NCI-H128 (cell line): ENCODE measurements around the gene FAM229B.

Experiments
- DNase-seq: peaks from one replicate; lab custom pipeline; 2025; ENCODE audit not compliant: unreplicated experiment; lab: John Stamatoyannopoulos, UW

Gene FAM229B

DNA sequence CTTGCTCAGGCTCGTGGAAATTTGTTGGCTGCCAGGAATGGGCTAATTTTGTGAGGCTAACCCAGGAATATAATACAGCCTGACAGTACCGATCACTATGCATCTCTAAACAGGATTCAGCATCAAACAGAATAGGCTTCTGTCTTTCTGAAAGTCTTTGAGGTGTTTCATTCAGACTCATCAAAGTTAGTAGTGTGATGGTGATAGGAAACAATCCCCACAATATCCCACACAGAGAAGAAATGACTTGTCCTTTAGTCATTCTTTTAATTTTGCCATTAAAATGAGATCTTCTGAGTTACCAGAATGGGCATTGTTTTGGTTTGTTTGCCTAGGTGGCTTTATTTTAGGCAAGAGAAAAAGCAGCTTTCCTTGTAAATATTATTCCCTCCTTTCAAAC lies 54.3 kb downstream of the FAM229B start:
- DNase-seq: no peak

DNA sequence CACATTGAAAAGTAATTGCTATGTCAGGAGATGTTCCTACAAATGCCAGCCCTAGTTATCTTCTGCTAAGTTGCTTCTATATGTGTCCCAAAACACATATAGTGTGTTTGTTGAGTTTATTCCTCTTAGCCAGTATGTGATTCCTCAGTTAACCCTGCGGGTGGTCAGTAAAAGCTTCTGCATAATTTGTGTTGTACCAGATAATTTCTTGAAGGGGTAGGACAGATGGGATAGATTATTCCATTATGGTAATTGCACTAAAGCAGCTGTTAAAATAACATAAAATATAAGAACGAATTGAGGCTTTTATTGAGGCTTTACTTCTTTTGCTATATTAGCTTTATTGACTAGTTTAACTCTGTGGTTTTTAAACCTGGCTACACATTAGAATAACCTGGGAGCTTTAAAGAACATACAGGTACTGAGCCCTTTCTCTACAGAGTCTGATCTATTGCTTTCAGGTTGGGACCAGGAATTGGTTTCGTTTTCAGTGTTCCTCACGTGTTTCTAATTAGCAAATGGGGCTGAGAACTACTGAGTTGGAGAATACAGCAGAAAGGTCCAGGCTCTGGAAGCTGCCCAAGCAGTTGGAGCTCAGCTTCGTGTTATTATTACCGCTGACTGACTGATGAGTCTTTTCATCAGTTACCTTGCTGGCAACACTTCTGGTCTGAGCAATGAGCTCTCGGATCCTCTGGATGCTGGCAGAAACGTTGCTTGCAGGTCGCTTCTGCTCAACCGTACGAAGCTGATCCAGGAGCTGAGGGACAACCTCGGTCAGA lies 56.9 kb downstream of the FAM229B start:
- no peak for DNase-seq

DNA sequence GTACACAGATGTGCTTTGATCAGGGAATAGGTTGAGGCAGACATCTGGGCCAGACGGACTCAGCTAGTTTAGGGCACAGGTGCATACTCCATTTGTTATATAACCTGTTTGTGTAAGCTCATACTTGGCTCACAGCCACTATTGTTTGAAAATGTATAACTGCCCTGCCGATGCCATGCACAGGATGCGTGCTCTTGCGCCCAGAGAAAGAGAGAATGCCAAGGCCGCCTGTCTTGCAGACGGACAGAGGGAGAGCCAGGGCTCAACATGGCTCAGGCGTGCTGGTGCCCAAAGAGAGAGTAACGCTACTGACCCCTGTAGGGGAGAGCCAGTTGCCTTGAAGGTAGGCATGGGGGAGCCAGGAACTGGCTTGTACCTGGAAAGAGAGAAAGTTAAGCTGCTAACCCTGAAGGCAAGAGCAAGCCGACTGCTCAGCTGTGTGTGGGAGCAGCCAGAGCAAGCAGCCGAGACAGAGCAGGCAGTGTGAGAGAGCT lies 57.7 kb downstream of the FAM229B start:
- no peak for DNase-seq

DNA sequence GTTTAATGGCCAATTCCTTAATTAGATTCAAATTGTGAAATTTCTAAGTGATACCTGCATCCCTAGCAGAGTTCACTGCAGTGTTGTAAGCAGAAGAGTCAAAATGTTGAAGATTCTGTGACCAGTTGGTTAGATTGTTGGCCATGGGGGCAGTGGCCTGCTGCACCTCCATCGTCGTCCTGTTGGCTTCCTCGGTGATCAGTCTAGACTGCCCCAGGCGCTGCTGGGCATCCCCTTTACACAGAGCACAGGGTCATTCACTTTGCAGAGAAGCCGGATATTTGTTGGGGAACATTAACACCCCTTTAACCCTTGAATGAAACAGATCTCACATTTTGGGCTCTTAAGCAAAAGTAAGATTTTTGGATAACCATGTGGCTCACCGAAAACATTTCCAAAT lies 60.7 kb downstream of the FAM229B start:
- no peak for DNase-seq

DNA sequence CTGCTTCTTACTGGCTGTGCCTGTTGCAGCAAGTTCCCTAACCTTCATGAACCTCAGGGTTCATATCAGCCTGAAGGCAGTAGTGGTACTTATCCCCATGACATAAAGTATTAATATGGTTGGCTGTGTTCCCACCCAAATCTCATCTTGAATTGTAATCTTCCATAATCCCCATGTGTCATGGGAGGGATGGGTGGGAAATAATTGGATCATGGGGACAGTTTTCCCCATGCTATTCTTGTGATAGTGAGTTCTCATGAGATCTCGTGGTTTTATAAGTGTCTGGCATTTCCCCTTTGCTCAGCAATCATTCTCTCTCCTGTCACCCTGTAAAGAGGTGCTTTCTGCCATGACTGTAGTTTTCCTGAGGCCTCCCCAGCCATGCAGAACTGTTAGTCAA lies 61.8 kb downstream of the FAM229B start:
- no peak for DNase-seq

DNA sequence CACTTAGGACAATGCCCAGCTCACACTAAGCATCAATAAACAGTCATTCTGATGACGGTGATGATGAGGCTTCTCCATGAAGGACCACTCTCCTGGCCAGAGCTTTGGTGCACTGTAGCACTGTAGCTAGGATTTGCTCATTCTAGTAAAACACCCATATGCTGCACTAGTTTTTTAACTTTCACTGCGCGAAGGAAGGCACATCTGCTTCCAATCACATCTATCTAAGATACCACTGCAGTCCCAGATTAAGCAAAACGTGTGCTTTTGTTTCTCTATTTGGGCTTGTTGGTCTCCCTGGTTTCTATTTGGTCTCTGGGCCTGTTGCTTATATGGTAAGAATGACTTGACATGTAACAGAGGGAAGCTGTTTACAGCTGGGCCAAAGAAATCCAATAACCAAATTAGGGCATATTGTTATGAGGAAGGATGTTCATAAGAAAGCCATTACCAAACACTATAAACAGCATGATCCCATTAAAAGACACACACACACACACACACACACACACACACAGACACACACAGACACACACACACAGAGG lies 62.4 kb downstream of the FAM229B start:
- no peak for DNase-seq

DNA sequence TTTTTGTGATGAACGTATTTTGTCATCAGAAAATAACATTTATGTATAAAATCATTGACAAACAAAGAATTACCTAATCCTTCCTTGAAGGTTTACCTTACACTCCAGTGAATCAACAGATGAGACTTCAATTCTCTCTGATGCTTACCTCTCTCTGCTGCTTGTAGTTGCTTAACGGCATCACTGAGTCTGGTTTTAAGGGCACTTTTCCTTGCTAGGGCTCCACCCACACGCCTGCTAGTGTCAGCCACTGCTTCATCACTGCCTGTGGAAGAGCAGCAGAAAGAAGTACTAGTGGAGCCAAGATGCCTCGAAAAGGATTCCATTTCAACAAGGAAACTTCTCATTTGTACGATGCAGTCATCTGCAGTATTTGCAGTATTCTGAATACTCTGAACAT lies 63.0 kb downstream of the FAM229B start:
- no peak for DNase-seq
